HK-2 (cell line): Measurements from ENCODE around the gene DMAC1.

Source experiments
- DNase-seq: peaks from one replicate; pipeline ENCODE4 v3.0.0-alpha.2; 2018; ENCODE audit not compliant: unreplicated experiment

The DMAC1 gene

GRCh38 chr9:7799234-7799943 is at the start of gene DMAC1:
DMAC1 (minus strand) TSS chr9:7799778; CDS start chr9:7799734, 44 bp downstream.
- DNase-seq: peak; percentile 73

GRCh38 chr9:7849362-7849761 is 49.8 kb upstream of the DMAC1 start:
- no peak for DNase-seq

GRCh38 chr9:7848498-7848897 is 48.9 kb upstream of the DMAC1 start:
- DNase-seq: no peak

- no peak for DNase-seq
These were observed 44.7 kb upstream of the DMAC1 start for GRCh38 chr9:7844242-7844641.

GRCh38 chr9:7841831-7842230 is 42.3 kb upstream of the DMAC1 start:
- DNase-seq: no peak

- no peak for DNase-seq
These were observed 35.0 kb upstream of the DMAC1 start for GRCh38 chr9:7834531-7834930.

GRCh38 chr9:7828334-7828733 is 28.8 kb upstream of the DMAC1 start:
- DNase-seq: no peak

GRCh38 chr9:7827792-7828191 is 28.2 kb upstream of the DMAC1 start:
- no peak for DNase-seq

- DNase-seq: no peak
These were observed 27.5 kb upstream of the DMAC1 start for GRCh38 chr9:7827056-7827455.

GRCh38 chr9:7823651-7824050 is 24.1 kb upstream of the DMAC1 start:
- DNase-seq: no peak

- no peak for DNase-seq
These were observed 20.4 kb upstream of the DMAC1 start for GRCh38 chr9:7819984-7820383.

GRCh38 chr9:7816021-7816420 is 16.4 kb upstream of the DMAC1 start:
- no peak for DNase-seq

- no peak for DNase-seq
These were observed 13.5 kb upstream of the DMAC1 start for GRCh38 chr9:7813030-7813429.

GRCh38 chr9:7811677-7812076 is 12.1 kb upstream of the DMAC1 start:
- no peak for DNase-seq

GRCh38 chr9:7802666-7803065 is 3.1 kb upstream of the DMAC1 start:
- no peak for DNase-seq

- DNase-seq: no peak
These were observed 337 bp upstream of the DMAC1 start for GRCh38 chr9:7799944-7800285.

- DNase-seq: no peak
These were observed 5.4 kb downstream of the DMAC1 start for GRCh38 chr9:7794196-7794595.

- no peak for DNase-seq
These were observed 8.2 kb downstream of the DMAC1 start for GRCh38 chr9:7791394-7791793.

- DNase-seq: no peak
These were observed 8.8 kb downstream of the DMAC1 start for GRCh38 chr9:7790819-7791182.

- DNase-seq: no peak
These were observed 9.4 kb downstream of the DMAC1 start for GRCh38 chr9:7790022-7790818.

- no peak for DNase-seq
These were observed 10.8 kb downstream of the DMAC1 start for GRCh38 chr9:7788772-7789171.

- no peak for DNase-seq
These were observed 13.8 kb downstream of the DMAC1 start for GRCh38 chr9:7785813-7786212.

- DNase-seq: no peak
These were observed 15.1 kb downstream of the DMAC1 start for GRCh38 chr9:7784472-7784871.

GRCh38 chr9:7783635-7784063 is 15.9 kb downstream of the DMAC1 start:
- no peak for DNase-seq
